K562 (cell line): ENCODE measurements around the gene ATP6V0A1. TPM values are rescaled to one million over a fixed set of nuclear protein-coding genes. Genes with fewer than 3 reads are reported as not detected.
A peak's percentile ranks its signal among the peaks of the same experiment; 100 is the strongest.

Experiments used
- ATAC-seq: fragments of 200-7000 bp; cut with Tn5 transposase; 3 replicates; pipeline ENCODE4 v1.9.1; 2020; ENCODE audit warnings: moderate library complexity
- BruUV-seq: library from RNA; stranded (reverse); fragments of 400-500 nt; replicated peaks from 2 replicates; lab custom pipeline; 2021; lab: Mats Ljungman, UMichigan
- CTCF ChIA-PET: fragments of 300-600 bp; formaldehyde crosslinking; extraction: SDS; loops from one replicate; lab custom pipeline; 2021; ENCODE audit warnings: low intra/inter-chr PET ratio; lab: Yijun Ruan, JAX
- POLR2A ChIA-PET: fragments of 300-600, 350-650 bp; sonication (Branson Sonifier 250); formaldehyde crosslinking; extraction: SDS; loops from one replicate; lab custom pipeline; 2021; ENCODE audit warnings: antibody characterized with exemption, inconsistent platforms; lab: Yijun Ruan, JAX
- DNase-seq, 4 experiments: peaks; one replicate each; pipeline versions ENCODE4 v3.0.0 to v3.0.0-alpha.2; 2011 to 2018; ENCODE audit warnings: low spot score in 3 of 4, mixed read lengths in 3 of 4; ENCODE audit errors: extremely low read depth in 1 of 4
- FAIRE-seq: peaks from 2 replicates; lab custom pipeline; 2011; peaks lifted over from hg19 to GRCh38; lab: Jason Lieb, UNC
- H2AFZ ChIP-seq: 2 replicates; pipeline ENCODE4 v1.6.0; 2011; ENCODE audit warnings: low read depth, low read length, control low read depth, inconsistent platforms
- H3K27ac ChIP-seq: fragments of 200-600 bp; 3 replicates; pipeline ENCODE4 v1.8.0; 2011; ENCODE audit warnings: low read depth, mild to moderate bottlenecking, control low read depth, inconsistent platforms, low read length, moderate library complexity, mixed read lengths; ENCODE audit errors: extremely low read depth
- H3K27me3 ChIP-seq, 2 experiments: fragments of 300-600 bp in 1 of 2; 2 replicates in 1 of 2; 3 replicates in 1 of 2; pipeline versions ENCODE4 v1.6.0 to v1.8.0; 2011; ENCODE audit warnings: inconsistent platforms in 2 of 2, low read length in 2 of 2, mild to moderate bottlenecking in 1 of 2, mixed read lengths in 1 of 2, moderate library complexity in 1 of 2; ENCODE audit not compliant: control insufficient read depth in 2 of 2, insufficient read depth in 2 of 2
- H3K36me3 ChIP-seq: fragments of 300-600 bp; 3 replicates; pipeline ENCODE4 v1.8.0; 2011; ENCODE audit warnings: mild to moderate bottlenecking, low read length, inconsistent platforms; ENCODE audit not compliant: control insufficient read depth, insufficient read depth
- H3K4me1 ChIP-seq, 2 experiments: fragments of 200-600 bp in 1 of 2; replicated peaks in 1 of 2; 2 replicates in 1 of 2; 3 replicates in 1 of 2; pipeline versions ENCODE4 v1.5.1 to v1.8.0; 2011; ENCODE audit warnings: inconsistent platforms in 2 of 2, low read length in 2 of 2, mild to moderate bottlenecking in 1 of 2, mixed read lengths in 1 of 2, moderate library complexity in 1 of 2; ENCODE audit not compliant: control insufficient read depth in 2 of 2, insufficient read depth in 2 of 2
- H3K4me2 ChIP-seq: 2 replicates; pipeline ENCODE4 v1.6.1; 2011; ENCODE audit warnings: low read length, control low read depth, inconsistent platforms, mixed read lengths; ENCODE audit not compliant: insufficient read depth
- H3K4me3 ChIP-seq: fragments of 200-600 bp; sonication (generic), shearing (Covaris generic); 2 replicates; pipeline ENCODE4 v1.5.1; 2016; ENCODE audit warnings: control low read depth, inconsistent platforms
- H3K79me2 ChIP-seq: fragments of 200-600 bp; 3 replicates; pipeline ENCODE4 v1.8.0; 2011; ENCODE audit warnings: low read length, inconsistent platforms; ENCODE audit not compliant: control insufficient read depth, insufficient read depth
- H3K9ac ChIP-seq, 2 experiments: 2 replicates each; pipeline versions ENCODE4 v1.6.0 to v1.6.1; 2011; ENCODE audit warnings: low read depth in 2 of 2, low read length in 2 of 2, control low read depth in 1 of 2, inconsistent platforms in 1 of 2, mild to moderate bottlenecking in 1 of 2, mixed read lengths in 1 of 2; ENCODE audit not compliant: insufficient read depth in 1 of 2
- H3K9me1 ChIP-seq: one replicate; pipeline ENCODE4 v1.6.0; 2011; ENCODE audit warnings: inconsistent platforms, mild to moderate bottlenecking, low read length, moderate library complexity; ENCODE audit not compliant: control insufficient read depth, insufficient read depth
- H3K9me3 ChIP-seq: replicated peaks from 2 replicates; pipeline ENCODE4 v1.5.1; 2011; ENCODE audit warnings: low read depth, low read length, inconsistent platforms; ENCODE audit not compliant: control insufficient read depth, insufficient read depth
- H4K20me1 ChIP-seq: replicated peaks from 2 replicates; pipeline ENCODE4 v1.6.1; 2011; ENCODE audit warnings: low read length, inconsistent platforms, mixed read lengths; ENCODE audit not compliant: control insufficient read depth, insufficient read depth
- CBFA2T2 ChIP-seq: fragments of 450-650 bp; conservative IDR thresholded peaks from 2 replicates; pipeline ENCODE4 v1.6.1; 2017; ENCODE audit warnings: mild to moderate bottlenecking
- HLTF ChIP-seq: fragments of 450-650 bp; IDR thresholded peaks from 2 replicates; pipeline ENCODE4 v1.6.1; 2016
- MCM5 ChIP-seq: fragments of 450-650 bp; IDR thresholded peaks from 2 replicates; pipeline ENCODE4 v1.6.1; 2016; ENCODE audit warnings: low read depth
- NFIX ChIP-seq: fragments of 250-450 bp; sonication (Bioruptor Pico); IDR thresholded peaks from 2 replicates; pipeline ENCODE4 v1.4.0; 2020; ENCODE audit warnings: low read depth, mild to moderate bottlenecking, moderate library complexity
- NFYB ChIP-seq: IDR thresholded peaks from 2 replicates; pipeline ENCODE4 v1.6.1; 2011; ENCODE audit warnings: mild to moderate bottlenecking, moderate library complexity; ENCODE audit not compliant: insufficient read length; ENCODE audit errors: extremely low read depth
- NR2C1 ChIP-seq, 2 experiments: fragments of 450-650 bp; IDR thresholded peaks; 2 replicates each; pipeline ENCODE4 v1.6.1; 2017; ENCODE audit warnings: mild to moderate bottlenecking in 2 of 2, antibody characterized with exemption in 1 of 2, inconsistent platforms in 1 of 2, missing compliant biosample characterization in 1 of 2, missing genetic modification characterization in 1 of 2
- PHF21A ChIP-seq: fragments of 450-650 bp; IDR thresholded peaks from 2 replicates; pipeline ENCODE4 v1.6.1; 2017; ENCODE audit warnings: low read depth, borderline replicate concordance
- SAFB2 ChIP-seq: fragments of 200-400 bp; formaldehyde crosslinking; IDR thresholded peaks from 2 replicates; pipeline ENCODE4 v1.6.1; 2018; ENCODE audit warnings: borderline replicate concordance, low read length, low read depth, moderate library complexity; ENCODE audit not compliant: severe bottlenecking
- SIRT6 ChIP-seq: IDR thresholded peaks from one replicate; pipeline ENCODE4 v1.6.1; 2012; ENCODE audit warnings: low read depth, mild to moderate bottlenecking, control low read depth, inconsistent platforms, low read length, moderate library complexity
- SMAD4 ChIP-seq: fragments of 250-450 bp; sonication (Bioruptor Pico); conservative IDR thresholded peaks from 2 replicates; pipeline ENCODE4 v1.8.0; 2021; ENCODE audit warnings: inconsistent platforms, mild to moderate bottlenecking, moderate library complexity
- SUPT5H ChIP-seq: fragments of 450-650 bp; IDR thresholded peaks from 2 replicates; pipeline ENCODE4 v1.6.1; 2016
- ZNF175 ChIP-seq: fragments of 200-800 bp; sonication (Bioruptor generic); IDR thresholded peaks from 2 replicates; pipeline ENCODE4 v1.6.1; 2016; ENCODE audit warnings: low read depth, mild to moderate bottlenecking, missing genetic modification characterization, missing compliant biosample characterization
- ZNF584 ChIP-seq: fragments of 200-800 bp; sonication (Bioruptor generic); IDR thresholded peaks from 2 replicates; pipeline ENCODE4 v1.6.1; 2016; ENCODE audit warnings: low read depth, mild to moderate bottlenecking, missing genetic modification characterization, missing compliant biosample characterization
- ZNF589 ChIP-seq: fragments of 200-800 bp; sonication (Bioruptor generic); IDR thresholded peaks from 2 replicates; pipeline ENCODE4 v1.6.1; 2016; ENCODE audit warnings: low read depth, missing genetic modification characterization, missing compliant biosample characterization
- WGBS: fragments of 100-300 bp; shearing (Covaris generic); methylation state at CpG from one replicate; pipeline ENCODE4 v1.1.6; 2016; ENCODE audit warnings: low coverage, mixed read lengths; ENCODE audit not compliant: insufficient coverage; ENCODE audit errors: missing lambda C conversion rate; 5-methylcytosine and 5-hydroxymethylcytosine counted together
- in situ Hi-C: fragments of 300-500 bp; cut with MboI; formaldehyde crosslinking; loops from 4 replicates; pipeline ENCODE4 v1.15.0; 2018; ENCODE audit warnings: inconsistent platforms, mixed read lengths
- intact Hi-C: fragments of 100-400 bp; cut with micrococcal nuclease; formaldehyde crosslinking; loops from 2 replicates; pipeline ENCODE4 v1.14.2; 2022
- polyA plus RNA-seq, 8 experiments: library from polyadenylated mRNA; depleted of rRNA in 4 of 8; stranded (reverse) in 5 of 8; unstranded in 3 of 8; fragments of >200 nt; fragmentation: Nextera tagmentation in 2 of 8; fragmentation: Illumina TruSeq in 1 of 8; extraction: Ambion mirVana in 2 of 8; extraction: Trizol in 1 of 8; gene quantifications; 2 replicates each; pipeline versions ENCODE4 v1.2.1 to v1.2.3, GENCODE V29; 2011 to 2014; ENCODE audit warnings: inconsistent platforms in 1 of 8, missing spikeins in 1 of 8
- total RNA-seq, 7 experiments: library from RNA; depleted of rRNA in 6 of 7; stranded (reverse); fragments of >200 nt in 6 of 7; fragmentation: Illumina TruSeq in 2 of 7; extraction: Trizol in 2 of 7; gene quantifications; 2 replicates each; pipeline versions ENCODE4 v1.2.1 to v1.2.3, GENCODE V29; 2011 to 2021; ENCODE audit warnings: low replicate concordance in 1 of 7
- TF ChIP-seq, protein P1 (sequence below): fragments of 450-650 bp; IDR thresholded peaks from 2 replicates; pipeline ENCODE4 v1.6.1; 2016; ENCODE audit warnings: antibody characterized with exemption

ATP6V0A1 gene
- total and polyA plus RNA-seq, 9 of the 15 experiments (the other 6 are each of a cell fraction or from before 2014, with no cell fraction given): 11.8 to 158 (median 75.5) TPM

DNA sequence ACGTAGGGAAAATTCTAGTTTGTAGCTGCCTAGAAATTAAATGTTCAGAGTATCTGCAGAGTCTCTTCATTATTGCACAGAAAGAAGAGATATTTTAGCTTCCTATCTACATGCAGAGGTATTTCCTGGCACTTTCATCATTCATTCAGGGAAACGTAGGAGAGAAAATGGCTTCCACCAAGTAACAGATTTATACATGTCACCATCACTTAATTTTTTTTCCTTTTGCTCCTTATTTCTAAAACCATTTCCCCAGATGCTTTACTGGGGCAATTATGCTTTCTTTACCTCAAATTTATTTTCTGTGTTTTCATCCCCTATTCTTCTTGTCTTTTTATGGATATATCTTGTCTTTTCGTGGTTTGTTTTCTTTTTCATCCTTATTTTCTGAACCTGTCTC lies 18.5 kb downstream of the ATP6V0A1 start:
- POLR2A ChIA-PET: interaction anchor here (1.2 kb wide), 1 partner anchor 10 kb away, joined by 3 read pairs; no protein-coding TSS in a partner anchor
- peak; percentile 44; the same call in 1 of the 2 replicates for TF ChIP-seq SMAD4
- TF ChIP-seq ZNF584 (CRISPR knock-in tag): peak; percentile 68
- TF ChIP-seq NFIX: no peak
- TF ChIP-seq ZNF589 (CRISPR knock-in tag): peak; percentile 48; the same call in 1 of the 2 replicates
- no peak for TF ChIP-seq SIRT6
- no peak for TF ChIP-seq SAFB2
- no peak for TF ChIP-seq NFYB
- TF ChIP-seq, protein P1, sequence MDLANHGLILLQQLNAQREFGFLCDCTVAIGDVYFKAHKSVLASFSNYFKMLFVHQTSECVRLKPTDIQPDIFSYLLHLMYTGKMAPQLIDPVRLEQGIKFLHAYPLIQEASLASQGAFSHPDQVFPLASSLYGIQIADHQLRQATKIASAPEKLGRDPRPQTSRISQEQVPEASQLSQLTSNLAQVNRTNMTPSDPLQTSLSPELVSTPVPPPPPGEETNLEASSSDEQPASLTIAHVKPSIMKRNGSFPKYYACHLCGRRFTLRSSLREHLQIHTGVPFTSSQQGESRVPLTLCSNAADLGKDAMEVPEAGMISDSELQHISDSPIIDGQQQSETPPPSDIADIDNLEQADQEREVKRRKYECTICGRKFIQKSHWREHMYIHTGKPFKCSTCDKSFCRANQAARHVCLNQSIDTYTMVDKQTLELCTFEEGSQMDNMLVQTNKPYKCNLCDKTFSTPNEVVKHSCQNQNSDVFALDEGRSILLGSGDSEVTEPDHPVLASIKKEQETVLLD: no peak
- TF ChIP-seq NR2C1 (IDR thresholded peaks at IDR 0.05): no peak
- 0 out of 2 replicates have a peak, but pooled peaks have one; percentile 21 for TF ChIP-seq NR2C1 (tag; IDR thresholded peaks at IDR 0.05)
- TF ChIP-seq PHF21A: no peak
- TF ChIP-seq CBFA2T2: no peak
- TF ChIP-seq HLTF: no peak
- TF ChIP-seq MCM5: no peak
- no peak for TF ChIP-seq SUPT5H
- TF ChIP-seq ZNF175 (CRISPR knock-in tag): 0 out of 2 replicates have a peak, but pooled peaks have one; percentile 52

More for the DNA sequence above, 18.5 kb downstream of the ATP6V0A1 start:
- H3K79me2 ChIP-seq: peaks cover 4% of the 10 kb centered on the region; the same call in 2 of the 3 replicates
- no peak overlapping the region for H3K4me3 ChIP-seq
- WGBS: 88% methylated on average over 3 of the region's 3 CpGs
- no peak for ATAC-seq
- CTCF ChIA-PET: no interaction called here
- intact Hi-C loops: no loop called here
- H2AFZ ChIP-seq: no peak overlapping the region
- H3K36me3 ChIP-seq: peaks cover 94% of the 10 kb centered on the region
- no TSS peak for BruUV-seq
- in situ Hi-C loops: no loop called here
- no peaks in the 10 kb centered on the region for H3K27me3 ChIP-seq
- H4K20me1 ChIP-seq: no peaks in the 10 kb centered on the region
- H3K9me1 ChIP-seq: no peaks in the 10 kb centered on the region
- H3K4me2 ChIP-seq: no peak overlapping the region
- no peak for FAIRE-seq
- no peaks in the 10 kb centered on the region for H3K9me3 ChIP-seq
- H3K27ac ChIP-seq: no peak overlapping the region
- no peak for DNase-seq
- H3K4me1 ChIP-seq: no peaks in the 10 kb centered on the region
- no peak overlapping the region for H3K9ac ChIP-seq
